ENCODE results near the gene ZFP1. TPM values are rescaled to one million over a fixed set of nuclear protein-coding genes. Genes with fewer than 3 reads are reported as not detected.
"Not testable (repeated sequence)": the region's sequence is repeated elsewhere in the genome, so short reads cannot be mapped to it uniquely, and the experiment has no call there.

Gene ZFP1
- total RNA-seq, 1 experiment from 2014 or later = 22.6 TPM

DNA sequence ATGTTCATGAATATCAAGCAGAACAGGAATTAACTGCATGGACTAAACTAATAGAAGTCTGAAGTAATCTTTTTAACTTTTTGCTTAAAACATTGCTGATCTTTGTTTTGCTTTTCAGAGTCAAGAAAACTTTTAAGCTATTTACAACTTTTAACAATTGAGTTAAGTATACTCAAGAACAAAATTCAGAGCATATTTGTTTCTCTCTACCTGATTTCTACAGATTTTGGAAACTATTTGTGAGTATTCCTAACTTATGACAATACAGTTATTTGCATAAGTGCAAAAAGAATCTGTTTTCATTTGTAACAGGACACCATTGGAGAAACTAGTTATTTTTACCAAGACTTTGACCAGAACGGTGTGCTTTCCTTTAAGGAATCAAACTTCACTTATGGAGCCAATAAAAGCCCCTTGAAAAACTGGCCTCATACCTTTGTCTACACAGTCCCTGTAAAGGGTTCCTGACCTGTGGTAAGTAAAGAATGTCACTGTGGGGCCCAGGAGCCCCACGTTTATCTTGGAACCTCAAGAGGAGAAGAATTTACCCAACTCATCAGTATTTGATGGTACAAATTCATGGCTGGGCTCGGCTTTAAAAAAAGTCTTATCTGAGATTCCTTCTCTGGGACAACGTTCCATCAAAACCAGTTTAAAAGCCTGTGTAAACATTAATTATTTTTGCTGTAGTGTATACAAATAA is 20.5 kb upstream of the ZFP1 start:
- intact Hi-C loops (cut with micrococcal nuclease; ENCODE audit: unreplicated experiment) = no loop called here
- no peaks in the 10 kb centered on the region for H3K9me3 ChIP-seq (ENCODE audit: low read depth, low read length, poor library complexity, severe bottlenecking)
- no peaks in the 10 kb centered on the region for H3K36me3 ChIP-seq (ENCODE audit: insufficient read depth, low read length, poor library complexity, severe bottlenecking)
- H3K27ac ChIP-seq (ENCODE audit: low read depth, low read length, poor library complexity, severe bottlenecking) = no peak overlapping the region
- POLR2A ChIA-PET (ENCODE audit: low non-redundant PET) = no interaction called here
- CTCF ChIA-PET = interaction anchor here (1.2 kb wide), 1 partner anchor 17 kb away, joined by 3 read pairs; no protein-coding TSS in a partner anchor
- no peak for DNase-seq (ENCODE audit: low spot score)
- no peaks in the 10 kb centered on the region for H3K4me1 ChIP-seq (ENCODE audit: insufficient read depth, low read length, poor library complexity, severe bottlenecking)
- BruUV-seq (replicated peaks) = no TSS peak
- H3K4me3 ChIP-seq (ENCODE audit: low read depth, low read length, poor library complexity, severe bottlenecking) = no peak overlapping the region
- no peaks in the 10 kb centered on the region for H3K27me3 ChIP-seq (replicated peaks; ENCODE audit: insufficient read depth, low read depth, low read length, poor library complexity)
- TF ChIP-seq EZH2 (IDR thresholded peaks at IDR 0.05; ENCODE audit: borderline replicate concordance, low read depth, low read length, poor library complexity, severe bottlenecking) = no peak
- TF ChIP-seq, protein P1, sequence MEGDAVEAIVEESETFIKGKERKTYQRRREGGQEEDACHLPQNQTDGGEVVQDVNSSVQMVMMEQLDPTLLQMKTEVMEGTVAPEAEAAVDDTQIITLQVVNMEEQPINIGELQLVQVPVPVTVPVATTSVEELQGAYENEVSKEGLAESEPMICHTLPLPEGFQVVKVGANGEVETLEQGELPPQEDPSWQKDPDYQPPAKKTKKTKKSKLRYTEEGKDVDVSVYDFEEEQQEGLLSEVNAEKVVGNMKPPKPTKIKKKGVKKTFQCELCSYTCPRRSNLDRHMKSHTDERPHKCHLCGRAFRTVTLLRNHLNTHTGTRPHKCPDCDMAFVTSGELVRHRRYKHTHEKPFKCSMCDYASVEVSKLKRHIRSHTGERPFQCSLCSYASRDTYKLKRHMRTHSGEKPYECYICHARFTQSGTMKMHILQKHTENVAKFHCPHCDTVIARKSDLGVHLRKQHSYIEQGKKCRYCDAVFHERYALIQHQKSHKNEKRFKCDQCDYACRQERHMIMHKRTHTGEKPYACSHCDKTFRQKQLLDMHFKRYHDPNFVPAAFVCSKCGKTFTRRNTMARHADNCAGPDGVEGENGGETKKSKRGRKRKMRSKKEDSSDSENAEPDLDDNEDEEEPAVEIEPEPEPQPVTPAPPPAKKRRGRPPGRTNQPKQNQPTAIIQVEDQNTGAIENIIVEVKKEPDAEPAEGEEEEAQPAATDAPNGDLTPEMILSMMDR (conservative IDR thresholded peaks at IDR 0.05; ENCODE audit: low read depth, low read length) = no peak

DNA sequence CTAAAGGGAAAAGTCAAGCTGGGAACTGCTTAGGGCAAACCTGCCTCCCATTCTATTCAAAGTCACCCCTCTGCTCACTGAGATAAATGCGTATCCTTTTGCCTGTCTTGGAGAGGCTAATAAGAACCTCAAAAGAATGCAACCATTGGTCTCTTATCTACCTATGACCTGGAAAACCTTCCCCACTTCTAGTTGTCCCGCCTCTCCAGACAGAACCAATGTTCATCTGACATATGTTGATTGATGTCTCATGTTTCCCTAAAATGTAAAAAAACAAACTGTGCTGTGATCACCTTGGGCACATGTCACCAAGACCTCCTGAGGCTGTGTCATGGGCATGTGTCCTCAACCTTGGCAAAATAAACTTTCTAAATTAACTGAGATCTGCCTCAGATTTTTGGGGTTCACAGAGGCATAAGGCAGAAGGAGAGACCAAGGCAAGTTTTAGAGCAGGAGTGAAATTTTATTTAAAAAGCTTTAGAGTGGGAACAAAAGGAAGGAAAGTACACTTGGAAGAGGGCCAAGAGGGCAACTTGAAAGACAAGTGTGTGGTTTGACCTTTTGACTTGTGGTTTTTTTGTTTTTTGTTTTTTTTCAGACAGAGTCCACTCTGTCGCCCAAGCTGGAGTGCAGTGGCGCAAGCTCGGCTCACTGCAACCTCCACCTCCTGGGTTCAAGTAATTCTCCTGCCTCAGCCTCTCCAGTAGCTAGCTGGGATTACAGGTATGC is 18.7 kb upstream of the ZFP1 start:
- intact Hi-C loops (cut with micrococcal nuclease; ENCODE audit: unreplicated experiment); H3K27me3 ChIP-seq (replicated peaks; ENCODE audit: insufficient read depth, low read depth, low read length, poor library complexity); H3K27ac ChIP-seq (ENCODE audit: low read depth, low read length, poor library complexity, severe bottlenecking); H3K4me1 ChIP-seq (ENCODE audit: insufficient read depth, low read length, poor library complexity, severe bottlenecking); CTCF ChIA-PET; BruUV-seq (replicated peaks); POLR2A ChIA-PET (ENCODE audit: low non-redundant PET); H3K36me3 ChIP-seq (ENCODE audit: insufficient read depth, low read length, poor library complexity, severe bottlenecking); H3K9me3 ChIP-seq (ENCODE audit: low read depth, low read length, poor library complexity, severe bottlenecking); DNase-seq (ENCODE audit: low spot score); H3K4me3 ChIP-seq (ENCODE audit: low read depth, low read length, poor library complexity, severe bottlenecking): not testable (repeated sequence)

DNA sequence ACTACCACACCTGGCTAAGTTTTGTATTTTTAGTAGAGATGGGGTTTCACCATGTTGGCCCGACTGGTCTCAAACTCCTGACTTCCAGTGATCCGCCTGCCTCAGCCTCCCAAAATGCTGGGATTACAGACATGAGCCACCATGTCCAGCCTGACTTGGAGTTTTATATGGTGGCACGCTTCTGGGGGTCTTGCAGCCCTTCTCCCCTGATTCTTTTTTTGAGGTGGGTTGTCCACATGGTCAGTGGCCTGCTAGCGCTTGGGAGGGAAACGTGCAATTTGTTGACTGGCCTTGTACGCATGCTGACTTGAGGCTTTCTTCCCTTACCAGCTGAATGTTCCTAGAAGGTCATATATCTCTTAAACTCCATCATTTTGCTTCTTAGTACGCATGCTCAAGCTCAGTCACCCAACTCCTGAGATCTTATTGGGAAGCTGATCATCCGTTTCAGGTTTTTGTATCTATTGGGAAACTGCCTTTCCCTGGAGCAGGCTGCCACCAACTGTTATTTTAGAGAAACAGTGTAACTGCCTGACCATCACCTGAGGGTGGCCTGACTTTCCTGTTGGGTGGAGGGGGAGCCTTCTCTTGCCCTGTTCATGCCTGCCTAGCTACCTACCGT is 18.1 kb upstream of the ZFP1 start:
- no peak for DNase-seq (ENCODE audit: low spot score)
- ChIA-PET POLR2A (ENCODE audit: low non-redundant PET) (no interaction called here), CTCF (no interaction called here)
- TF ChIP-seq, protein P1 (conservative IDR thresholded peaks at IDR 0.05; ENCODE audit: low read depth, low read length) = peak; percentile 34; the same call in 1 of the 2 replicates
- no peak for TF ChIP-seq EZH2 (IDR thresholded peaks at IDR 0.05; ENCODE audit: borderline replicate concordance, low read depth, low read length, poor library complexity, severe bottlenecking)
- H3K27me3 ChIP-seq (replicated peaks; ENCODE audit: insufficient read depth, low read depth, low read length, poor library complexity) = no peaks in the 10 kb centered on the region
- H3K36me3 ChIP-seq (ENCODE audit: insufficient read depth, low read length, poor library complexity, severe bottlenecking) = no peaks in the 10 kb centered on the region
- H3K9me3 ChIP-seq (ENCODE audit: low read depth, low read length, poor library complexity, severe bottlenecking) = no peaks in the 10 kb centered on the region
- no peaks in the 10 kb centered on the region for H3K4me1 ChIP-seq (ENCODE audit: insufficient read depth, low read length, poor library complexity, severe bottlenecking)
- H3K4me3 ChIP-seq (ENCODE audit: low read depth, low read length, poor library complexity, severe bottlenecking) = no peak overlapping the region
- intact Hi-C loops (cut with micrococcal nuclease; ENCODE audit: unreplicated experiment) = no loop called here
- no peak overlapping the region for H3K27ac ChIP-seq (ENCODE audit: low read depth, low read length, poor library complexity, severe bottlenecking)
- no TSS peak for BruUV-seq (replicated peaks)

All from A673 (cell line).